ENCODE measurements around the gene PWWP2B. TPM values are rescaled to one million over a fixed set of nuclear protein-coding genes. Genes with fewer than 3 reads are reported as not detected.

The PWWP2B gene
- total and polyA plus RNA-seq, 9 of the 15 experiments (the other 6 are each of a cell fraction or from before 2014, with no cell fraction given), result 0.07 to 9.2 (median 1.6) TPM; not detected in 1

GRCh38 chr10:132425029-132425756 lies 28.2 kb downstream of the PWWP2B start:
- no peaks in the 10 kb centered on the region for H3K27me3 ChIP-seq (ENCODE audit: control insufficient read depth in 2 of 2, insufficient read depth in 2 of 2, low read length in 2 of 2)
- H3K9me1 ChIP-seq (ENCODE audit: control insufficient read depth, insufficient read depth, low read length), result no peaks in the 10 kb centered on the region
- intact Hi-C loops (cut with micrococcal nuclease), result no loop called here
- no peaks in the 10 kb centered on the region; the same call in 2 of the 3 replicates for H3K79me2 ChIP-seq (ENCODE audit: control insufficient read depth, insufficient read depth, low read length)
- H3K9ac ChIP-seq (ENCODE audit: insufficient read depth in 1 of 2, low read depth in 2 of 2, low read length in 2 of 2), result no peak overlapping the region; a peak in 1 of 4 replicates
- H3K9me3 ChIP-seq (replicated peaks; ENCODE audit: control insufficient read depth, insufficient read depth, low read depth, low read length), result no peaks in the 10 kb centered on the region
- H3K36me3 ChIP-seq (ENCODE audit: control insufficient read depth, insufficient read depth, low read length), result no peaks in the 10 kb centered on the region
- BruUV-seq (replicated peaks), result no TSS peak
- FAIRE-seq (no peak), DNase-seq (ENCODE audit: extremely low read depth in 1 of 4, low spot score in 3 of 4) (no peak), ATAC-seq (no peak)
- no peak overlapping the region for H3K27ac ChIP-seq (ENCODE audit: extremely low read depth, low read depth, low read length)
- no peak overlapping the region for H2AFZ ChIP-seq (ENCODE audit: low read depth, low read length)
- no peak overlapping the region for H3K4me2 ChIP-seq (ENCODE audit: insufficient read depth, low read length)
- no peaks in the 10 kb centered on the region for H4K20me1 ChIP-seq (replicated peaks; ENCODE audit: control insufficient read depth, insufficient read depth, low read length)
- no peak overlapping the region for H3K4me3 ChIP-seq
- in situ Hi-C loops (cut with MboI), result no loop called here
- CTCF ChIA-PET (ENCODE audit: low intra/inter-chr PET ratio), result no interaction called here
- WGBS (ENCODE audit: insufficient coverage, low coverage, missing lambda C conversion rate), result 83% methylated on average over 30 of the region's 61 CpGs
- POLR2A ChIA-PET, result interaction anchor here (1.2 kb wide), 1 partner anchor 19 kb away, joined by 3 read pairs; no protein-coding TSS in a partner anchor
- peaks cover 18 to 48% of the 10 kb centered on the region in 2 experiments for H3K4me1 ChIP-seq (replicated peaks in 1 of 2; ENCODE audit: control insufficient read depth in 2 of 2, insufficient read depth in 2 of 2, low read length in 2 of 2)
- TF ChIP-seq ZNF740 (CRISPR knock-in tag; IDR thresholded peaks at IDR 0.05) (no peak), ZNF740 (tag; IDR thresholded peaks at IDR 0.05) (no peak), MNT (conservative IDR thresholded peaks at IDR 0.05) (no peak), POU5F1 (IDR thresholded peaks at IDR 0.05; ENCODE audit: borderline replicate concordance, low read depth, low read length, partially characterized antibody) (no peak), CHCHD3 (CRISPR knock-in tag; IDR thresholded peaks at IDR 0.05) (no peak), ZBTB26 (CRISPR knock-in tag; IDR thresholded peaks at IDR 0.05) (no peak), TFAP4 (CRISPR knock-in tag; IDR thresholded peaks at IDR 0.05; ENCODE audit: borderline replicate concordance) (no peak), PYGO2 (tag; IDR thresholded peaks at IDR 0.05) (no peak)

Measured in K562 (cell line).